Kidney epithelial cell (primary cell): ENCODE data around the gene INPP5K. TPM values are rescaled to one million over a fixed set of nuclear protein-coding genes. Genes with fewer than 3 reads are reported as not detected.

Experiments used
- DNase-seq: peaks from one replicate; pipeline ENCODE4 v3.0.0-alpha.2; 2010; ENCODE audit warnings: low read depth
- H3K27me3 ChIP-seq: 2 replicates; pipeline ENCODE4 v1.6.0; 2011; ENCODE audit warnings: low read length; ENCODE audit not compliant: control insufficient read depth, insufficient read depth
- H3K36me3 ChIP-seq: 2 replicates; pipeline ENCODE4 v1.5.1; 2011; ENCODE audit warnings: low read length; ENCODE audit not compliant: control insufficient read depth, insufficient read depth
- H3K4me3 ChIP-seq: 2 replicates; pipeline ENCODE4 v1.5.1; 2011; ENCODE audit warnings: low read depth, mild to moderate bottlenecking, control low read depth, low read length
- CTCF ChIP-seq: IDR thresholded peaks from 2 replicates; pipeline ENCODE4 v1.5.1; 2011; ENCODE audit warnings: mild to moderate bottlenecking, moderate library complexity, low read length, control low read depth, inconsistent platforms; ENCODE audit not compliant: insufficient read depth, poor library complexity, severe bottlenecking
- total RNA-seq: library from RNA; depleted of rRNA; stranded (reverse); fragments of >200 nt; gene quantifications from 2 replicates; pipeline ENCODE4 v1.2.3, GENCODE V29; 2015

The INPP5K gene
- total RNA-seq, 1 donor from 2014 or later, result 59.5 TPM

- H3K4me3 ChIP-seq, result no peak overlapping the region
- no peaks in the 10 kb centered on the region for H3K27me3 ChIP-seq
- no peak for TF ChIP-seq CTCF
- DNase-seq, result no peak
- H3K36me3 ChIP-seq, result no peaks in the 10 kb centered on the region
These were observed 21.0 kb downstream of the INPP5K start for GRCh38 chr17:1495265-1495989.

- Histone ChIP-seq H3K27me3 (no peaks in the 10 kb centered on the region), H3K4me3 (no peak overlapping the region), H3K36me3 (no peaks in the 10 kb centered on the region)
- no peak for TF ChIP-seq CTCF
- DNase-seq, result no peak
These were observed 21.6 kb downstream of the INPP5K start for GRCh38 chr17:1494736-1495253.

DNA sequence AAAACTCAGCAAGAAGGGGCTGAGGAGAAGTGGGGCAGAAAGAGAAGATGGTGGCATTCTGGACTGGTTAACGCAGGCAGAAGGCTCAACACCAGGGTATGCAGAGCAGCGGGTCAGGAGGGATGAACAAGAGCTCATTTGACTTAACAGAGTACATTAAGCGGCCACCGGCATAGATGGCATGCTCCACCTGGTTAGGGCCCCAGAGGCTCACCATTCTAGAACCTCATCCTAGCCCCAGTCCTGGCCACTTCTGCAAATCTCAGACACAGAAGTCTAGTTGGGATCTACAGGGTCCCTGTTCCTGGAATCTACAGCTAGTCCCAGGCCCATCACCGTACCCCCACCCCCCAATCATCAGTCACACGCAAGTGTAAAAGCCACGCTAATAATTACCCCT is 22.2 kb downstream of the INPP5K start:
- Histone ChIP-seq H3K4me3 (no peak overlapping the region), H3K27me3 (no peaks in the 10 kb centered on the region), H3K36me3 (no peaks in the 10 kb centered on the region)
- TF ChIP-seq CTCF, result no peak
- DNase-seq, result no peak

- no peak for DNase-seq
- no peak overlapping the region for H3K4me3 ChIP-seq
These were observed 23.0 kb downstream of the INPP5K start for GRCh38 chr17:1493291-1493980.

More at GRCh38 chr17:1493291-1493980, 23.0 kb downstream of the INPP5K start:
- no peak for TF ChIP-seq CTCF
- no peaks in the 10 kb centered on the region for H3K27me3 ChIP-seq
- H3K36me3 ChIP-seq, result no peaks in the 10 kb centered on the region
